Inflammatory macrophage (primary cell): ENCODE data around the gene TEKT3.

ENCODE experiments used
- DNase-seq, 2 donors: peaks; one replicate each; pipeline ENCODE4 v3.0.0-alpha.2; 2020 to 2022

TEKT3 gene

DNA sequence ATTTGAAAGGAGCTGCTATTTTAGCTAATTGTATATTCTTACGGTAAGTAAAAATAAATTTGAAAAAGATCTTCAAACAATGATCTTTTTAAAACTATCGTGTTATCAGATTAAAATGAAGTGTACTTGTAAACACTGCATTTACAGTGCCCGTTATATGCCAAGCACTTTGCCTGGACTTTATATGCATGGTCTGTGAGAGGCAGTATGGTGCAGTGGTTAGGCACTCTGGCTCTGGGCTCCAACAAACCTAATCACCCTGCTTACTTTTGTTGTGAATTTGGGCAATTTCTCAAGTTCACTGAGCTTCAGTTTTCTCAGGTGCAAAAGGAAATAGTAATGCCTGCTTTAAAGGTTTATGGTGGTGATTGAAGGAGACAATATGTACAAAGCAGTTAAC, 77.7 kb downstream of the TEKT3 start:
- DNase-seq = no peak

DNA sequence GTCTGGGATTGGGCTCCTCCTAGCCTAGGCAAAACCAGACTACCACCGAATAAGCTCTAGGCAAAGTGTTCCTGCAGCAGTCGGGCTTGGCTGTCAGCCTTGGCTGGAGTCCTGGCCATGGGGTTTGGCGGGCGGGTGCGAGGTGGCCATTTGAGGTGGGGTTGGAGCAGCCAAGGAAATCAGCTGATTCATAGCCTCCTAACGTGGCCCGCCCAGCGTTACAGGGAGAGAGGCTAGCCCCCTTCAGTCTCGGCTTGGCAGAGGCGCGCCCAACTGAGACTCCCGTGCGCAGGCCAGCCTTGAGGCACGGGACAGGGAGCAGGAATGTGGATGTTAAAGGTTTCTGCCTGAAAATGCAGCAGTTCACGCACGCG, 78.2 kb downstream of the TEKT3 start:
- DNase-seq = peak; percentile 8 to 41

DNA sequence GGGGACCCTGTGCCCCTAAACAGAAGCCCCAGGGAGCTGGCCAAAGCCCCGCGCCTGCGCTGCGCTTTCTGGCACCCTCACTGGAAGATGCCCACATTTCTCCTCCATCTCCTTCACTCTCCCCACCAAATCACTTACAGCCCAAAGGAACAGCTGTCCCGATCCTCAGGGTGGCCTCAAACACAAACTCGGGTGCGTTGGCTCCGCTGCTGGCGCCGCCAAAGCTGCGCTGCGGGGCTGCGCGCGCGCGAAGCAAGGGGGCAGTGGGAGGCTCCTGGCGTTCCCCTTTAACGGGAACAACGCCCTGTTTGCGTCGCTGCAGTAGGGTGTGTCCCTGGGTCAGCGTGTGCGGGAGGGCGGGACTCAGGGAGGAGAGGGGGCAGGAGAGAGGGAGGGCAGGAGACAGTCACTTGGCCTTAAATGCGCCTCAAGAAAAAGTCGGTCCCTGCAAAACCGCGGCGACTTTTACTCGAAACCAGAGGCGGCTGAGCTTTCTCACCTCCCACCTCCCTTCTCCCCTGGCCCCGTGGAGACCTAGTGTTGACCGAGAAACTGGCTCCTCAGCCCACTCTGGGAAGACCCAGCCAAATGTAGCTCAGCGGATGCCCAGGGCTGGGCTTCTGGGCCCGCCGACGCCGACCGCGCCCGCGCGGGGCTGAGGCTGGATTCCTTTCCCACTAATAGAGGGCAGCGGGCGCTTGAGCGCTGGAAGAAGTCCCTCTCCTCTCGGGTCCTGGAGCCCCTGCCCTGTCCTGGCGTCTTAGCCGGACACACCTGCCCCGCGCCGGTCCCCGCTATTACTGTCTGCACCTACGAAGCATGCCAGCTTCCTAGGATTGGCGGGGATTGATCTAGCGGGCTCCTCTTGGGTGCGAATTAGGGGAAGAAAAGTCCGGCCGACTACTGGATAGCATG, 78.8 kb downstream of the TEKT3 start:
- peak; percentile 84 to 85 for DNase-seq

DNA sequence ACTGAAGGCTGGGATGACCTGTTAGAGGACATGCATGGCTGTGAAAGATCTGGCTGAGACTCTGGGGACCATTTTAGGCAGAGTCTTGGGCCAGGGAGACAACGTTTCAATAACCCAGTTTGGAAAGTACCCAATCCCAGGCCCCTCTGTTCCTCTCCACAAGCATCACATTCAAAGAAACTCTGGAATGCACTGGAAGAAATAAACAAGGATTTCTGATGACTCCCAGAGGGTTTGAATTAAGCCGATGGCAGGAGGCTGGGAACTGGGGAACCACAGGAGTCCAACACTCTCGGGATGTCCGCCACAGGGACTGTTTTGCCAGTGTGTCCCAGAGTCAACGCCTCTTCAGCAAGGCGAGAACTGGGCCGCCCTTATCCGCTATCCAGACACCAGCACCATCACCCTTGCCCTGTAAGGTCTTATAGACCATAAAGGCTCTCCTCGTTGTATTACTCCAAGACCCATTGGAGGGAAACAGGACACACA, 79.6 kb downstream of the TEKT3 start:
- peak in 1 of 2 donors; percentile 18 for DNase-seq

- peak in 1 of 2 donors; percentile 31 for DNase-seq
Observed at GRCh38 chr17:15261258-15261801, 80.1 kb downstream of the TEKT3 start.

DNA sequence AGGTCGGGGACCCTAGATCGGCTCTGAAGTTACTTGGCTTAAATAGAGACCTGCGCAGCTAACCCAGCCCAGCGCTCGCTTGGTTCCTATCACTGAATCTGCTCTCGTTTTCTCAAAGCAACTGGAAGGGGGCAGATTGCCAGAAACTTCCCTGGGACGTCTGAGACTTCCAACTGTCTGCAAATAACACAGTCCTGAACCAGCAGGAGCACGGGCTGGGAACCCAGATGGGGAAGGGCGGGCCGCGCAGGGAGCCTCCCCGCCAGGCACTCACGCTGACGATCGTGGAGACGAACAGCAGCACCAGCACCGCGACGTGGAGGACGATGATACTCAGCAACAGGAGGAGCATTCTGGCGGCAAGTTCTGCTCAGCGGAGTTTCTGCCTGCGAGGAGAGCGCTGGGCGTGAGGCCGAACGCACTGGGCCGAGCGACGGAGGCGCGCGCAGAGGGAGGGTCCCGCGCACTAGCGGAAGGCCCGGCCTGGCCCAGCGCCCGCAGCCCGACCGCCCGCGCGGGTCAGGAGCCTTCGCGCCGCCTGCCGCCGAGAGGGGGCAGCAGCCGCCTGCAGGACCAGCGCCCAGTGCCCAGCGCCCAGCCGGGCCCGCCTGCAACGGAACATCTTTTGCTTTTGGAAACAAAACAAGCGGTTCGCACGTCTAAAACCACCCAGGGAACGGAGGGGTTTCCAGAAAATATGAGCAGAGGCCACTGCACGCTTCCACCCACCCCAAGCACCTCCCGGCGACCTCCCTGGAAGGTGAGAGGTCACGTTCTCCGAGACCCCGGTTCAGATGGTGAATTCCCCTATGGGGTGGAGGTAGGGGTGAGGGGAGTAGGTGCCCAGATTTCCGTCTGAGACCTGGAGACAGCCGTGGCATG, 80.8 kb downstream of the TEKT3 start:
- DNase-seq = peak; percentile 83 to 87

DNA sequence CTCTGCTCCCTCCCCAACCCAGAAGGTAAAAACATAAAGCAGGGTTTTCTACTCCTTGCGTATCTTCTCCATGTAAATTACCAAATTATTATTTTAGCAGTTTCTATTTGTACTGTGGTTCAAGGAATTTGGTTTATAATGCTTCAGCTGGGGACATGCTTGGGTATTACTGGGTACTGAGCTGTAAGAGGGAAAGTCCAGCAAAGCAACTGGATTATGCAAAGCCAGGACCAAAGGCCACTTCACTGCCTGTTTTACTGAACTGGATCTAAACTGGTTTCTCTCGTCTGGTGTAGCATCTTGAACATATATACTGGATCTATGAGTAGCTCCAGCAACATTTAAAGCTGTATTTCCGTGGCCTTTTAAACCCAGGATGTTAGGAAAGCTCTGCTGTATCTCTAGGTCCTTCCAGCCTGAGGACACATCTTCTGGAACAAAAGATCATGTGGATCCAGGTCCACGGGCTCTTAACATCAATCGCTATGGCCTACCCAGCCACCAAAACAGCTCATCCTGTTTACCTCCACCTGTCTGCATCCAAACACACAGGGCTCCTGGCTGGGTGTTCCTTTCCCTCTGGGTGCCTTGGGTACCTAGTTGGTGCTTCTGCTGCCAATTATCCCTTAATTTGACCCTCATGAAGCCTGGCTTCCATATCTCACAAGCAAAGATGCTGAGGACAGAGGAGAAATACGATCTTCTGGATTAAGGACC, 83.4 kb downstream of the TEKT3 start:
- DNase-seq = no peak

DNA sequence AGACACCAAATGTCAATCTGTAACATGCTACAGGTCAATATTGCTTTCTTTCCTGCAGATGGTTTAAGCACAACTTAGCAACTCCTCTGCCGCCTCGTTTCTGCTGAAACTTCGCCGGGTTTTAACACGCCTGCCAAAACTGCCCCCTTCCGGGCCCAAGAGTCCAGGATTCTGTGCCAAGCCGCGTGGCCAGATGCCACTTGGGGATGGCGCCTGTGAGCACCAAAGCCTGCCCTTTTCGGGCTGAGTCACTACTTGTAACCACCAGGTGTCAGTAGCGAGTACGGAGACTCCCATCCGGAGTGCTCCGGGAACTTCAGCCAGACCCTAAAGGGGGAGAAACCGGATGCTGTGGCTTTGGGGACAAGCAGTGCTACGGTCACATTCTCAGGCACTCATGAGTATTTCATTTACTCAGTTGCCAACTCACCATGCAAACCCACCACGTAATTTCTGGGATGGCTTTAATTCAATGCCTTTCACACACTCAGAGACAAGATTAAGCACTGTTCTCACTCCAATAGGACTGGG, 84.1 kb downstream of the TEKT3 start:
- peak; percentile 81 to 82 for DNase-seq

DNA sequence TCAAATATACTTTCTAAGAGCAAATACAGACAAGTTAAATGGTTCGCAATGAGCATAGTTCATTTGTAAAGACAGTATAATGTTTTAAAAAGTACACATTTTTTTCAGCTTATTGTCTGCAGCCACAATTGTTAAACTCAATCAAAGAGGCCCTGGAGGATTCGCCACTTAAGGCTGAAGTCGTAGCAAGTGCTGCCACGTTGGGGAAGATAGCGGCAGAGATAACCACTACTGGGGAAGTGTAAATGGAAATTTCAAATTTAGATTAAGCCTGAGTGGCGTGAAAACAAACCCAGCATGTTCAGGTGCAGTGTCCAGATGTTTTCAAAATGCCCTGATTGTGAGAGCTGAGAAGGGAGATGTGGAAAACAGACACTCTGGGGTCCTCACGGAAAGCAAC, 84.7 kb downstream of the TEKT3 start:
- DNase-seq = no peak

- no peak for DNase-seq
Observed at GRCh38 chr17:15255713-15256454, 85.5 kb downstream of the TEKT3 start.
